Measurements from ENCODE around the gene NECTIN2. TPM values are rescaled to one million over a fixed set of nuclear protein-coding genes. Genes with fewer than 3 reads are reported as not detected.

NECTIN2 gene
- polyA plus RNA-seq, 2 of the 4 experiments (the other 2 are of a cell fraction): 69.4 to 89.6 TPM

GRCh38 chr19:44890366-44891015 lies 44.4 kb downstream of the NECTIN2 start:
- no peak for TF ChIP-seq TFCP2L1 (CRISPR knock-in tag; IDR thresholded peaks at IDR 0.05)
- 0 out of 2 replicates have a peak, but pooled peaks have one; percentile 46 for TF ChIP-seq E2F6 (IDR thresholded peaks at IDR 0.05; ENCODE audit: borderline replicate concordance, low read depth)
- TF ChIP-seq FOSL2 (IDR thresholded peaks at IDR 0.05): no peak
- peak; percentile 50; the same call in 1 of the 2 replicates for TF ChIP-seq FOSL2 (CRISPR knock-in tag; IDR thresholded peaks at IDR 0.05)
- TF ChIP-seq MYC (IDR thresholded peaks at IDR 0.05; ENCODE audit: borderline replicate concordance, low read length): peak; percentile 82
- TF ChIP-seq PHF8 (IDR thresholded peaks at IDR 0.05; ENCODE audit: borderline replicate concordance, low read depth): no peak
- TF ChIP-seq PBX3 (IDR thresholded peaks at IDR 0.05): peak; percentile 83; the same call in 1 of the 2 replicates
- TF ChIP-seq ESRRA (IDR thresholded peaks at IDR 0.05; ENCODE audit: borderline replicate concordance, low read length): peak; percentile 78; the same call in 1 of the 2 replicates
- TF ChIP-seq SMC3 (IDR thresholded peaks at IDR 0.05): no peak
- 0 out of 2 replicates have a peak, but pooled peaks have one; percentile 52 for TF ChIP-seq ELK1 (IDR thresholded peaks at IDR 0.05; ENCODE audit: low read depth, low read length)
- TF ChIP-seq CHD2 (IDR thresholded peaks at IDR 0.05; ENCODE audit: low read length, partially characterized antibody): peak; percentile 4
- peak; percentile 1 for TF ChIP-seq MAFK (IDR thresholded peaks at IDR 0.05; ENCODE audit: partially characterized antibody)
- TF ChIP-seq POLR2AphosphoS2 (conservative IDR thresholded peaks at IDR 0.05; ENCODE audit: low read length): peak; percentile 90; the same call in 1 of the 2 replicates
- peak; percentile 86 for TF ChIP-seq RFX5 (IDR thresholded peaks at IDR 0.05)
- peak; percentile 73 for TF ChIP-seq POLR2A (IDR thresholded peaks at IDR 0.05; ENCODE audit: low read length)
- no peak for TF ChIP-seq RCOR1 (IDR thresholded peaks at IDR 0.05; ENCODE audit: low read depth, low read length)
- peak; percentile 32; the same call in 1 of the 2 replicates for TF ChIP-seq HOXB5 (CRISPR knock-in tag; IDR thresholded peaks at IDR 0.05)
- no peak for TF ChIP-seq REST (IDR thresholded peaks at IDR 0.05)
- TF ChIP-seq JUN (IDR thresholded peaks at IDR 0.05): peak in 1 of 2 experiments; percentile 79; a peak in 3 of 5 replicates
- TF ChIP-seq MAZ (IDR thresholded peaks at IDR 0.05; ENCODE audit: borderline replicate concordance, low read depth, low read length): peak; percentile 64; the same call in 1 of the 2 replicates
- peak; percentile 77 for TF ChIP-seq MAX (IDR thresholded peaks at IDR 0.05)
- CTCF ChIA-PET: interaction anchor here (0.6 to 1.8 kb wide), 10 partner anchors 9 to 201 kb away, joined by 3 to 7 read pairs (median 3); no protein-coding TSS in a partner anchor
- ATAC-seq: peak; percentile 91 to 92

More at GRCh38 chr19:44890366-44891015, 44.4 kb downstream of the NECTIN2 start:
- H3K4me3 ChIP-seq: peak overlapping the region; percentile 46
- POLR2A ChIA-PET: interaction anchor here (0.6 to 1.7 kb wide), 17 partner anchors 9 to 1222 kb away, joined by 3 to 8 read pairs (median 3); partner anchors contain the start of genes APOC1, APOE, CLASRP and CLPTM1
- FAIRE-seq (peak; percentile 100), DNase-seq (ENCODE audit: low read depth in 1 of 2, low spot score in 1 of 2) (peak; percentile 100)
- no peaks in the 10 kb centered on the region for H3K9me3 ChIP-seq
- H3K4me2 ChIP-seq: peak overlapping the region; percentile 97
- WGBS (ENCODE audit: missing lambda C conversion rate): 1% methylated on average over 37 of the region's 40 CpGs
- peak overlapping the region; percentile 81 to 82 for H3K27ac ChIP-seq
- peaks cover 23% of the 10 kb centered on the region for H3K4me1 ChIP-seq
